WI38 (cell line): ENCODE results near the gene KLHL25.

Source experiments
- H3K4me3 ChIP-seq: 2 replicates; pipeline ENCODE4 v1.5.1; 2011; ENCODE audit warnings: low read depth, mild to moderate bottlenecking, control low read depth, low read length
- CTCF ChIP-seq: IDR thresholded peaks from 2 replicates; pipeline ENCODE4 v1.5.1; 2012; ENCODE audit warnings: low read depth, mild to moderate bottlenecking, control low read depth, low read length

Gene KLHL25

DNA sequence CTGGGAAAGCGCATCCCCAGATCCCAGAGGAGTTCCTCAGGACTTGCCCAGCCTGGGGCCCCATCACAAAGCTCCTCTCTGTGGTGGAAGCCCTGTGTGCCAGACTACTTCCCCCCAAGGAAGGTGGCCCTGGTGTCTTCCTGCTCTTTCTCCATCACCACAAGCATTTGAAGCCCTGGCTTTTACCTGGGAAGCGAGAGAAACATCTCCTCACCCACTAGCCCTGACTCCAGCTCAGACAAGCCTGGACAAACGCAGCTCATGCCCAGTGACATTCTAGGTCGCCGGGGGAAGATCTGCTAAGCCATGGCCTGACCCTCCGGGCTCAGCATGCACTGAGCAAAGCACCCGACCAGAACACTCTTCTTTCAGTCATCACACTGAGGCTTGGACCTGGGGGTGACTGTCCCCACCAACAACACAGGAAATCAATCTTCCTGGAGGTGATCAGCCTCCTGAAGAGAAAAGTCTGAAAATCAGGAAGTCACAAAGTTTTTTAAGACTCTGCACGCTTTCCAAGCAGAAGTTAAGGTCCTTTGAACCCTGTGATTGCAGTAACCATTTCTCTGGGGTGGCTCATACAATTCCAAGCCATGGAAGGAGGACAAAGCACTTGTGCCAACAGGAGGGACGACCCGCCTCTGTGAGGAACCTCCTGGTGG, 40.8 kb downstream of the KLHL25 start:
- no peak for TF ChIP-seq CTCF
- H3K4me3 ChIP-seq: no peak overlapping the region

- no peak for TF ChIP-seq CTCF
- H3K4me3 ChIP-seq: no peak overlapping the region
Measured at GRCh38 chr15:85753261-85753660, 41.5 kb downstream of the KLHL25 start.

GRCh38 chr15:85752491-85752961, 42.2 kb downstream of the KLHL25 start:
- TF ChIP-seq CTCF: no peak
- H3K4me3 ChIP-seq: no peak overlapping the region

- no peak for TF ChIP-seq CTCF
- no peak overlapping the region for H3K4me3 ChIP-seq
Measured at GRCh38 chr15:85752124-85752475, 42.6 kb downstream of the KLHL25 start.

DNA sequence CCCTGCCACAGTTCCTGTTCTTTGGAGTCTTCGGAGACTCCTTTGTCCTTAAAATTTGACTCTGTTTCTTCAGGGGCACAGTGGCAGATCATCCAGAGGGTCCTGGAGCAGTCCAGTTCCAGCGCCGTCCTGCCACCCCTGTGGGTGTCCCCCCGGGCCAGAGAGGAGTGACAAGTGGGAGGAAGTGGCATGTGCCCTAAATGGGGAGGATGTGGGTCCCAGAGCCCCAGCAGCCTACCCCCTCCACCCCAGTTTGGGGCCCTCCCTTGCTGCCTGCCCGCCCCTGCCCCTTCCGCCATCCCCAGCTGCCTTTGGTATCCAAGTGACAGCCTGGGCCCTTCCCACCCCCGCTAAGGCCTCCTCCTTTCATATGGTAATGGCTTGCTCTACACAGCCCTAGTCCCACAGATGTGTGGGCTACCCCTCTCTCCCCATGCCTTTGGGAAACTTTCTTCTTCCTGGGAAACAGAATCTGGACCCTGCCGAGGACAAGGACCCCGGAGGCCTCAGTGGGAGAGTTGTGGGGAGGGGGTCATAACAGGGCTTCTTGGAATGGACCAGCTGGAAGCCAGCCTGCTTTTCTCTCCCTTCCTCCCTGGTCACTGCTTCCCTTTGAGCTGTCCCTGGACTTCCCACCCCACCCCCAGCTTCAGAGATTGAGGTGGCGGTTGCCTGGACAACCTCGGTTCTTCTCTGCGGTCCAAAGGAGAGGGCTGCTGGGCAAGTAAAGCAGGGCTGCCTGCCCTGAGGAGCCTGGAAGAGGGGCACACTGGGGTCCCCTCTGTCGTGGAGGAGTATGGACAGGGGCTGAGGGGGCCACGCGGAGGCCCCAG, 43.2 kb downstream of the KLHL25 start:
- H3K4me3 ChIP-seq: no peak overlapping the region
- no peak for TF ChIP-seq CTCF

GRCh38 chr15:85750319-85751290, 44.1 kb downstream of the KLHL25 start:
- no peak for TF ChIP-seq CTCF

More at GRCh38 chr15:85750319-85751290, 44.1 kb downstream of the KLHL25 start:
- H3K4me3 ChIP-seq: no peak overlapping the region
